Caco-2 (cell line): ENCODE data around the gene RNU1-1. TPM values are rescaled to one million over a fixed set of nuclear protein-coding genes. Genes with fewer than 3 reads are reported as not detected.
A peak's percentile ranks its signal among the peaks of the same experiment; 100 is the strongest.
"Not testable (repeated sequence)": the region's sequence is repeated elsewhere in the genome, so short reads cannot be mapped to it uniquely, and the experiment has no call there.

Experiments used
- BruUV-seq: library from RNA; stranded (reverse); fragments of 400-500 nt; replicated peaks from 2 replicates; lab custom pipeline; 2021; lab: Mats Ljungman, UMichigan
- CTCF ChIA-PET: fragments of 300-600 bp; sonication (Branson Sonifier 250); formaldehyde crosslinking; loops from one replicate; lab custom pipeline; 2022; ENCODE audit warnings: antibody characterized with exemption; lab: Charles Lee
- POLR2A ChIA-PET: fragments of 300-600 bp; sonication (Branson Sonifier 250); formaldehyde crosslinking; loops from one replicate; lab custom pipeline; 2022; ENCODE audit warnings: antibody characterized with exemption; lab: Charles Lee
- DNase-seq, 2 experiments: peaks; one replicate each; pipeline versions ENCODE4 v3.0.0 to v3.0.0-alpha.2; 2020 to 2022
- H3K27me3 ChIP-seq: replicated peaks from 2 replicates; pipeline ENCODE4 v1.6.0; 2011; ENCODE audit warnings: low read length; ENCODE audit not compliant: control insufficient read depth, insufficient read depth
- H3K36me3 ChIP-seq: 2 replicates; pipeline ENCODE4 v1.5.1; 2011; ENCODE audit warnings: low read length; ENCODE audit not compliant: control insufficient read depth, insufficient read depth
- H3K4me1 ChIP-seq: fragments of 250-450 bp; sonication (Bioruptor Pico); 2 replicates; pipeline ENCODE4 v1.5.1; 2020; ENCODE audit warnings: mild to moderate bottlenecking
- H3K4me3 ChIP-seq: 2 replicates; pipeline ENCODE4 v1.5.1; 2011; ENCODE audit warnings: low read depth, mild to moderate bottlenecking, control low read depth, low read length
- H3K9me3 ChIP-seq: fragments of 250-450 bp; sonication (Bioruptor Pico); 2 replicates; pipeline ENCODE4 v1.5.1; 2020; ENCODE audit warnings: mild to moderate bottlenecking, moderate library complexity
- H3K27ac Mint-ChIP-seq: one replicate; pipeline ENCODE4 v1.8.0; 2022; ENCODE audit warnings: mixed read lengths; ENCODE audit not compliant: unreplicated experiment
- H3K27me3 Mint-ChIP-seq: one replicate; pipeline ENCODE4 v1.8.0; 2022; ENCODE audit warnings: mixed read lengths; ENCODE audit not compliant: insufficient read depth, unreplicated experiment
- H3K36me3 Mint-ChIP-seq: one replicate; pipeline ENCODE4 v1.8.0; 2022; ENCODE audit warnings: mild to moderate bottlenecking, mixed read lengths; ENCODE audit not compliant: insufficient read depth, unreplicated experiment
- H3K4me1 Mint-ChIP-seq: one replicate; pipeline ENCODE4 v1.8.0; 2022; ENCODE audit warnings: low read depth, mixed read lengths; ENCODE audit not compliant: unreplicated experiment
- H3K4me3 Mint-ChIP-seq: one replicate; pipeline ENCODE4 v1.8.0; 2022; ENCODE audit warnings: mild to moderate bottlenecking, moderate library complexity, mixed read lengths; ENCODE audit not compliant: unreplicated experiment
- H3K9me3 Mint-ChIP-seq: one replicate; pipeline ENCODE4 v1.8.0; 2022; ENCODE audit warnings: mixed read lengths; ENCODE audit not compliant: unreplicated experiment
- intact Hi-C: fragments of 100-400 bp; cut with micrococcal nuclease; formaldehyde crosslinking; loops from one replicate; pipeline ENCODE4 v1.10.0; 2022; ENCODE audit not compliant: unreplicated experiment
- total RNA-seq: library from RNA; stranded (reverse); gene quantifications from 2 replicates; pipeline ENCODE4 v1.2.3, GENCODE V29; 2022
- TF ChIP-seq, protein P1 (sequence below), 2 experiments: fragments of 200-600 bp in 1 of 2; IDR thresholded peaks; 1 replicate in 1 of 2; 2 replicates in 1 of 2; pipeline versions ENCODE4 v1.5.1 to v1.8.0; 2011 to 2022; ENCODE audit warnings: antibody characterized with exemption in 1 of 2, control low read depth in 1 of 2, inconsistent platforms in 1 of 2, low read depth in 1 of 2, low read length in 1 of 2, mild to moderate bottlenecking in 1 of 2, moderate library complexity in 1 of 2; ENCODE audit not compliant: insufficient read depth in 1 of 2, severe bottlenecking in 1 of 2, unreplicated experiment in 1 of 2

The RNU1-1 gene
- total RNA-seq, 1 experiment from 2014 or later = 1,622 TPM

DNA sequence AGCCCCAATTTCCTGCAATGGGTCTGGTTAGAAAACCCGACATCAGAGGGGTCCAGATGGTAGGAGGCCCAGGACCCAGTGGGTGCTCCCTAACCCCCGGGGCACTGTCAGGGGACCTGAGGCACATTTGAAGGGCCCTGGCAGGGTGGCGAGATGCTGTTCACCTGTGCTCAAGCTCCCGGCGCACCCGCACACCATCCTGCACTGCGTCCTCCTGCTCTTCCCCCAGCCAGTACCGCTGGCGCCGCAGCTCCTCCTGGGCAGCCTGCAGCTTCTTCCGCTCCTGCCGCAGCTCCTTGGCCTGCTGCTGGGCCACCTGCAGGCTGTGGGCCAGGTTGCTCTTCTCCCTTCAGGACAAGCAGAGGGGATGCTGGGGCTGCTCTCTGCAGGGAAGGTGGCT lies 36.0 kb downstream of the RNU1-1 start:
- intact Hi-C loops = no loop called here
- CTCF ChIA-PET = interaction anchor here (0.7 kb wide), 1 partner anchor 405 kb away, joined by 3 read pairs; no protein-coding TSS in a partner anchor
- Histone ChIP-seq H3K27me3 (no peaks in the 10 kb centered on the region), H3K36me3 (no peaks in the 10 kb centered on the region), H3K4me3 (no peak overlapping the region), H3K4me1 (no peaks in the 10 kb centered on the region), H3K9me3 (no peaks in the 10 kb centered on the region)
- no peaks in the 10 kb centered on the region for H3K4me1 Mint-ChIP-seq
- no peak overlapping the region for H3K27ac Mint-ChIP-seq
- BruUV-seq = no TSS peak
- TF ChIP-seq, protein P1, sequence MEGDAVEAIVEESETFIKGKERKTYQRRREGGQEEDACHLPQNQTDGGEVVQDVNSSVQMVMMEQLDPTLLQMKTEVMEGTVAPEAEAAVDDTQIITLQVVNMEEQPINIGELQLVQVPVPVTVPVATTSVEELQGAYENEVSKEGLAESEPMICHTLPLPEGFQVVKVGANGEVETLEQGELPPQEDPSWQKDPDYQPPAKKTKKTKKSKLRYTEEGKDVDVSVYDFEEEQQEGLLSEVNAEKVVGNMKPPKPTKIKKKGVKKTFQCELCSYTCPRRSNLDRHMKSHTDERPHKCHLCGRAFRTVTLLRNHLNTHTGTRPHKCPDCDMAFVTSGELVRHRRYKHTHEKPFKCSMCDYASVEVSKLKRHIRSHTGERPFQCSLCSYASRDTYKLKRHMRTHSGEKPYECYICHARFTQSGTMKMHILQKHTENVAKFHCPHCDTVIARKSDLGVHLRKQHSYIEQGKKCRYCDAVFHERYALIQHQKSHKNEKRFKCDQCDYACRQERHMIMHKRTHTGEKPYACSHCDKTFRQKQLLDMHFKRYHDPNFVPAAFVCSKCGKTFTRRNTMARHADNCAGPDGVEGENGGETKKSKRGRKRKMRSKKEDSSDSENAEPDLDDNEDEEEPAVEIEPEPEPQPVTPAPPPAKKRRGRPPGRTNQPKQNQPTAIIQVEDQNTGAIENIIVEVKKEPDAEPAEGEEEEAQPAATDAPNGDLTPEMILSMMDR (IDR thresholded peaks at IDR 0.05; ENCODE audit: insufficient read depth in 1 of 2, low read depth in 1 of 2, low read length in 1 of 2, severe bottlenecking in 1 of 2, unreplicated experiment in 1 of 2) = no peak
- no peaks in the 10 kb centered on the region for H3K9me3 Mint-ChIP-seq
- H3K4me3 Mint-ChIP-seq = no peak overlapping the region
- no peak for DNase-seq
- no peaks in the 10 kb centered on the region for H3K27me3 Mint-ChIP-seq
- H3K36me3 Mint-ChIP-seq = peaks cover 5% of the 10 kb centered on the region
- POLR2A ChIA-PET = interaction anchor here (0.6 kb wide), 1 partner anchor 38 kb away, joined by 3 read pairs; no protein-coding TSS in a partner anchor

DNA sequence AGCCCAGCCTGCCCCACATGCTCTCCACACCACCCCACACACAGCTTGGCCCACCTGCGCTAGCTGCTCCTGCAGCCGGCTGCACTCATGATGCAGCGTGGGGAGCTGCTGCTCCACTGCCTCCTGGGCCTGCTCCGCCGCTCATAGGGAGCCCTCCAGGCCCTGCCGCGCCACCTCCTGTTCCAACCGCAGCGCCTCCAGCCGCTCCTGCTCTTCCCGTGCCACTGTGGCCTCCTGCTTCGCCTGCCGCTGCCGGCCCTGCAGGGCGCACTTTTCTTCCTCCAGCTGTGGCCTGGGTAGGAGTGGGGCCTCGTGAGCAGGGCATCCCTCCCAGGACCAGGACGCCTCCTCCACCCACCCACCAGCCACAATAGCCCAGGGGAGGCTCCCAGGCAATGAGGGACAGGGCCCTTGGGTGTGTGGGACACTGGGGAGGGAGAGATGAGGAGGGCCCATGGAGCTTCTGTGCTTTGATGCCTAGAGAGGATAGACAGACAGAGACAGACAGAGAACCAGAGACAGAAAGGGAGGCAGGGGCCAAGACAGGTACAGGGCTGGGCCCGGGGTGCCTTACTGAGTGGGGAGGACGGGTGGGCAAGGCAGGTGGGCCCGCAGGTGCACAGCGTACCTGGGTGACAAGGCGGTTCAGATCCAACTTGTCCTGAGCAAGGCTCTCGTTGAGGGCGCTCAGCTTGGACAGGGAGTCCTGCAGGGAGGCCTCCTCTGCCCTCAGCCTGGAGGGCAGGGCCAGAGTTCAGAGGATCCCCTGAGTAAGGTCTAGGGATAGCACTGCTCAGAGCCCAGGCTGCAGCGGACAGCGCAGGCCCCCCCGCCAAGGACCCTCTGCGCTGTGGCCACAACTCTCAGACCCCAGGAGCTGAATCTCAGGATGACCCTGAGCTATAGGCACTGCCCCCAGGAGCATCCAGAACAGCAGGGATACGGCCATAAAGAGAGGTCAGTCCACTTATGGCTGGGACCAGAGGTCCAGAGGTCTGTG lies 38.0 kb downstream of the RNU1-1 start:
- CTCF ChIA-PET, H3K36me3 Mint-ChIP-seq: not testable (repeated sequence)

DNA sequence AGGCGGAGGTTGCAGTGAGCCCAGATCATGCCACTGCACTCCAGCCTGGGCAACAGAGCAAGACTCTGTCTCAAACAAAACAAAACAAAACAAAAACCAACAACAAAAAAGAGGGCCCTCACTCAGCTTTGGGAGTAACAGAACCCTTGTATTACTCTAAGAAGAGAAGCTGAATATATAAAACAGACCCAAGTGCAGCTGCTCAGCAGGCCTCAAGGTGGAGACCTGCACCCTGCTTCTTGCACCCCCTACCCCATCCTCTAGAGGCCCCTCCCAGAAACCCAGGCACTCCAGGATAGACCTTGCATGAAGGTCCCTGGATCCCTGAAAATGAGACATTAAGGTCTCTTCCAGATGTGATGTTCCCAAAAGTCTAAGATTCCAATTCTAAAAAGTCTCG lies 39.2 kb downstream of the RNU1-1 start:
- H3K4me1 Mint-ChIP-seq, H3K36me3 ChIP-seq, H3K4me3 ChIP-seq, H3K4me3 Mint-ChIP-seq, POLR2A ChIA-PET, H3K27me3 Mint-ChIP-seq, H3K27ac Mint-ChIP-seq, H3K9me3 Mint-ChIP-seq, H3K27me3 ChIP-seq, H3K36me3 Mint-ChIP-seq, H3K9me3 ChIP-seq, intact Hi-C loops, H3K4me1 ChIP-seq, BruUV-seq: not testable (repeated sequence)
- peak in 1 of 2 experiments; percentile 23 for DNase-seq
- TF ChIP-seq, protein P1 (IDR thresholded peaks at IDR 0.05; ENCODE audit: insufficient read depth in 1 of 2, low read depth in 1 of 2, low read length in 1 of 2, severe bottlenecking in 1 of 2, unreplicated experiment in 1 of 2) = peak in 1 of 2 experiments; percentile 31
- CTCF ChIA-PET = interaction anchor here (0.6 to 1.0 kb wide), 3 partner anchors 146 to 426 kb away, joined by 3 to 5 read pairs (median 5); no protein-coding TSS in a partner anchor

More for the DNA sequence above, 38.0 kb downstream of the RNU1-1 start:
- H3K4me3 Mint-ChIP-seq, H3K27me3 Mint-ChIP-seq, H3K27me3 ChIP-seq, H3K27ac Mint-ChIP-seq, H3K9me3 ChIP-seq, H3K36me3 ChIP-seq, BruUV-seq, H3K4me1 ChIP-seq, DNase-seq, H3K4me1 Mint-ChIP-seq, H3K4me3 ChIP-seq, POLR2A ChIA-PET, H3K9me3 Mint-ChIP-seq, intact Hi-C loops: not testable (repeated sequence)
